ENCODE results near the gene HCN3. TPM values are rescaled to one million over a fixed set of nuclear protein-coding genes. Genes with fewer than 3 reads are reported as not detected.

HCN3 gene
- polyA plus RNA-seq, 1 donor from 2014 or later = 53.2 TPM

DNA sequence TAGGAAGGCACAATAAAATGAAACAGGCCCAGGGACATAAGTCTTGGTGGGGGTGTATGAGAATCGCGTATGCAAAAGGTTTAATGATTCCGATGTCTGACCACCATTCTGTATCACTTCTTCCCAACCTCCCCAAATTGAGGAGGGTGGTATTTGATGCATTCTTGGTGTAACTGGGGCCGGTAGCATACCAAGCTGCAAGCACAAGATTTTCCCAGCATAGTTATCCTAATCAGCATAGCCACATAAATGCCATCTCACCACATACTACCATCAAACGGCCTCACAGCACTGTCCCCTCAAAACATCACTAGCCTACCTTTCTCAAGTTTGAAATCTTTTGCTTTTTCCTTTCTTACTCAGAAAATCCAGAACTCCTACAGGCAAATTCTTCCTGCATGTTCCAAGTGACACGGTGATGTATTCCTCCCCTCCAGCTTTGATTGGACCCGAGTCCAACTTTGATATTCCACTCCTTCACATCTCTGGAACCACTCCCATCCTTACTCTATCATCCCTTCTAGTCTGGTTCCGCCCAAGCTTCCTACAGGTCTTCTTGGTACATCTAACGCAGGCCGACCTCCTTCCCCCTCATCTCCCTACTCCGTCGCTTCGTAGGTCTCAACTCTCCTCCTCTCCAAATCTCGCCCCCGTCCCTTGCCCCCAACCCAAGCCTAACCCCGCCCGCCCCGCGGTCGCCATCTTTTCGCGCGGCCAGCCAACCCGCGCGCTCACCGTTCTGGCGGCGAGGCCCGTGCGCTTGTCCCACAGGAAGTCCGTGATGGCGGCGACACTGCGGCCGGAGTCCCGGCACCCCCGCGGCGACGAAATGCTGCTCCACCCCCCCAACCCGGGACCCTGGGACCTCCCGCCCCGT lies 4.6 kb upstream of the HCN3 start:
- H3F3A ChIP-seq (ENCODE audit: insufficient read depth, low read length, poor library complexity, severe bottlenecking) = no peaks in the 10 kb centered on the region
- no peaks in the 10 kb centered on the region for H3K9me3 ChIP-seq (ENCODE audit: low read length)
- H3K4me2 ChIP-seq (ENCODE audit: low read length) = peak overlapping the region; percentile 99
- peaks cover 19% of the 10 kb centered on the region for H3K79me2 ChIP-seq (replicated peaks; ENCODE audit: insufficient read depth, low read length)
- no peaks in the 10 kb centered on the region for H3K9me2 ChIP-seq (ENCODE audit: insufficient read depth, low read length)
- H3K4me3 ChIP-seq (ENCODE audit: low read length) = peak overlapping the region; percentile 91
- peak overlapping the region; percentile 91 for H3K9ac ChIP-seq (ENCODE audit: low read length)
- H4K20me1 ChIP-seq (ENCODE audit: insufficient read depth) = peaks cover 2% of the 10 kb centered on the region
- no peaks in the 10 kb centered on the region for H3K36me3 ChIP-seq (ENCODE audit: insufficient read depth, low read length)
- TF ChIP-seq EZH2 (IDR thresholded peaks at IDR 0.05; ENCODE audit: borderline replicate concordance, insufficient read depth, low read length, poor library complexity, severe bottlenecking) = no peak
- TF ChIP-seq, protein P1, sequence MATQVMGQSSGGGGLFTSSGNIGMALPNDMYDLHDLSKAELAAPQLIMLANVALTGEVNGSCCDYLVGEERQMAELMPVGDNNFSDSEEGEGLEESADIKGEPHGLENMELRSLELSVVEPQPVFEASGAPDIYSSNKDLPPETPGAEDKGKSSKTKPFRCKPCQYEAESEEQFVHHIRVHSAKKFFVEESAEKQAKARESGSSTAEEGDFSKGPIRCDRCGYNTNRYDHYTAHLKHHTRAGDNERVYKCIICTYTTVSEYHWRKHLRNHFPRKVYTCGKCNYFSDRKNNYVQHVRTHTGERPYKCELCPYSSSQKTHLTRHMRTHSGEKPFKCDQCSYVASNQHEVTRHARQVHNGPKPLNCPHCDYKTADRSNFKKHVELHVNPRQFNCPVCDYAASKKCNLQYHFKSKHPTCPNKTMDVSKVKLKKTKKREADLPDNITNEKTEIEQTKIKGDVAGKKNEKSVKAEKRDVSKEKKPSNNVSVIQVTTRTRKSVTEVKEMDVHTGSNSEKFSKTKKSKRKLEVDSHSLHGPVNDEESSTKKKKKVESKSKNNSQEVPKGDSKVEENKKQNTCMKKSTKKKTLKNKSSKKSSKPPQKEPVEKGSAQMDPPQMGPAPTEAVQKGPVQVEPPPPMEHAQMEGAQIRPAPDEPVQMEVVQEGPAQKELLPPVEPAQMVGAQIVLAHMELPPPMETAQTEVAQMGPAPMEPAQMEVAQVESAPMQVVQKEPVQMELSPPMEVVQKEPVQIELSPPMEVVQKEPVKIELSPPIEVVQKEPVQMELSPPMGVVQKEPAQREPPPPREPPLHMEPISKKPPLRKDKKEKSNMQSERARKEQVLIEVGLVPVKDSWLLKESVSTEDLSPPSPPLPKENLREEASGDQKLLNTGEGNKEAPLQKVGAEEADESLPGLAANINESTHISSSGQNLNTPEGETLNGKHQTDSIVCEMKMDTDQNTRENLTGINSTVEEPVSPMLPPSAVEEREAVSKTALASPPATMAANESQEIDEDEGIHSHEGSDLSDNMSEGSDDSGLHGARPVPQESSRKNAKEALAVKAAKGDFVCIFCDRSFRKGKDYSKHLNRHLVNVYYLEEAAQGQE (IDR thresholded peaks at IDR 0.05; ENCODE audit: borderline replicate concordance) = peak; percentile 7
- H3K27ac ChIP-seq (ENCODE audit: low read length) = peak overlapping the region; percentile 89
- peak overlapping the region; percentile 65 for H2AFZ ChIP-seq (ENCODE audit: low read depth, low read length)
- no peaks in the 10 kb centered on the region for H3K27me3 ChIP-seq (ENCODE audit: insufficient read depth, low read depth, low read length)

DNA sequence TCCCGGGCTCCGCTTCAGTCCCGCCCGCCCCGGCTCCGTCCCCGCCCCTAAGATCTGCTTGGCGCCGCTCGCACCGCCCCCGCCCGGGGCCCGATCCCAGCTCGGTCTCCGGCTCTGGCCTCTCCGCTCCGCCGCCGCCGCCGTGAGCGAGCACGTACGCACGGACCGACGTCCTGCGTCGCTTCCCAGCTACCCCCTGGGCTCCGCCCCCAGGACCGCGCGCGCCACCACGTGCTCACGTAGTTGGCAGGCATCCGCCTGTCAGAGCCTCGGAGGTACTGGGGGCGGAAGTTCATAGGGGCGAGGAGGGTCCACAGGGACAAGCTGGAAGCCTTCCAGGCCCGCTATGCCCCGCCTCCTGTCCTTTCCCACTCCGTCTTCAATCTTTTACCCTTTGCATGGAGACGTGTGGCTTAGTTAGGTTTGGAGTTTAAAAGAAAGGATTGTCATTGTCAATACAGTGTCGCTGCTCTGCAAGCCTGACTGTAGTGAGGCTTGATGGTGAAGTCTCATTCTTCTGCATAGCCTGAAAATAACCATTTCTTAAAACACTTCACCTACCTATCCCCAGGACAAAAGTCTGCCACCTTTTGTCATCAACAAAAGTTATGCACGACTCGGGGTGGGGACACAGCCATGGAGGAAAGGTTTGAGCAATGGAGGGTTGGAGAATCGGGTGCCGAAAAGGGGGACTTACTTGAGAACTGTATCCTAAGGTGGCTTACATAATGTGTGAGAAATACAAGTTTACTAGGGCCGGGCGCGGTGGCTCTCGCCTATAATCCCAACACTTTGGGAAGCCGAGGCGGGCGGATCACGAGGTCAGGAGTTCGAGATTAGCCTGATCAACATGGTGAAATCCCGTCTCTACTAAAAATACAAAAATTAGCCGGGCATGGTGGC lies 3.7 kb upstream of the HCN3 start, which contains the start of gene CLK2:
Gene CLK2 (minus strand): TSS at position 162 of the 903 bp plus-strand sequence. CDS start 2,527 bp downstream, outside the sequence.
- no peaks in the 10 kb centered on the region for H3K9me3 ChIP-seq (ENCODE audit: low read length)
- peak within 1 kb of the TSS; percentile 91 for H3K9ac ChIP-seq (ENCODE audit: low read length)
- peaks cover 2% of the 10 kb centered on the region for H4K20me1 ChIP-seq (ENCODE audit: insufficient read depth)
- H3K36me3 ChIP-seq (ENCODE audit: insufficient read depth, low read length) = no peaks in the 10 kb centered on the region
- peak within 1 kb of the TSS; percentile 65 for H2AFZ ChIP-seq (ENCODE audit: low read depth, low read length)
- TF ChIP-seq SMC3 (conservative IDR thresholded peaks at IDR 0.05; ENCODE audit: poor library complexity) (peak; percentile 39), EP300 (conservative IDR thresholded peaks at IDR 0.05; ENCODE audit: poor library complexity, severe bottlenecking) (peak; percentile 51), MXI1 (conservative IDR thresholded peaks at IDR 0.05; ENCODE audit: poor library complexity, severe bottlenecking) (peak; percentile 81), RAD21 (conservative IDR thresholded peaks at IDR 0.05) (no peak), EZH2 (IDR thresholded peaks at IDR 0.05; ENCODE audit: borderline replicate concordance, insufficient read depth, low read length, poor library complexity, severe bottlenecking) (no peak), TAF1 (IDR thresholded peaks at IDR 0.05; ENCODE audit: low read depth) (peak; percentile 55), POLR2AphosphoS5 (IDR thresholded peaks at IDR 0.05) (peak; percentile 92)
- TF ChIP-seq, protein P2, sequence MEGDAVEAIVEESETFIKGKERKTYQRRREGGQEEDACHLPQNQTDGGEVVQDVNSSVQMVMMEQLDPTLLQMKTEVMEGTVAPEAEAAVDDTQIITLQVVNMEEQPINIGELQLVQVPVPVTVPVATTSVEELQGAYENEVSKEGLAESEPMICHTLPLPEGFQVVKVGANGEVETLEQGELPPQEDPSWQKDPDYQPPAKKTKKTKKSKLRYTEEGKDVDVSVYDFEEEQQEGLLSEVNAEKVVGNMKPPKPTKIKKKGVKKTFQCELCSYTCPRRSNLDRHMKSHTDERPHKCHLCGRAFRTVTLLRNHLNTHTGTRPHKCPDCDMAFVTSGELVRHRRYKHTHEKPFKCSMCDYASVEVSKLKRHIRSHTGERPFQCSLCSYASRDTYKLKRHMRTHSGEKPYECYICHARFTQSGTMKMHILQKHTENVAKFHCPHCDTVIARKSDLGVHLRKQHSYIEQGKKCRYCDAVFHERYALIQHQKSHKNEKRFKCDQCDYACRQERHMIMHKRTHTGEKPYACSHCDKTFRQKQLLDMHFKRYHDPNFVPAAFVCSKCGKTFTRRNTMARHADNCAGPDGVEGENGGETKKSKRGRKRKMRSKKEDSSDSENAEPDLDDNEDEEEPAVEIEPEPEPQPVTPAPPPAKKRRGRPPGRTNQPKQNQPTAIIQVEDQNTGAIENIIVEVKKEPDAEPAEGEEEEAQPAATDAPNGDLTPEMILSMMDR (IDR thresholded peaks at IDR 0.05; ENCODE audit: poor library complexity, severe bottlenecking) = peak; percentile 28
- TF ChIP-seq, protein P1 (IDR thresholded peaks at IDR 0.05; ENCODE audit: borderline replicate concordance) = no peak
- peak within 1 kb of the TSS; percentile 91 for H3K4me3 ChIP-seq (ENCODE audit: low read length)
- H3F3A ChIP-seq (ENCODE audit: insufficient read depth, low read length, poor library complexity, severe bottlenecking) = peaks cover under 1% of the 10 kb centered on the region
- peak within 1 kb of the TSS; percentile 89 for H3K27ac ChIP-seq (ENCODE audit: low read length)
- peaks cover 19% of the 10 kb centered on the region for H3K79me2 ChIP-seq (replicated peaks; ENCODE audit: insufficient read depth, low read length)
- peak within 1 kb of the TSS; percentile 99 for H3K4me2 ChIP-seq (ENCODE audit: low read length)
- H3K9me2 ChIP-seq (ENCODE audit: insufficient read depth, low read length) = no peaks in the 10 kb centered on the region
- no peaks in the 10 kb centered on the region for H3K27me3 ChIP-seq (ENCODE audit: insufficient read depth, low read depth, low read length)
